ENCODE results near the gene THOC5. TPM values are rescaled to one million over a fixed set of nuclear protein-coding genes. Genes with fewer than 3 reads are reported as not detected.
A peak's percentile ranks its signal among the peaks of the same experiment; 100 is the strongest.
"Not testable (repeated sequence)": the region's sequence is repeated elsewhere in the genome, so short reads cannot be mapped to it uniquely, and the experiment has no call there.

THOC5 gene
- total RNA-seq, 2 donors from 2014 or later = 61.1 to 89.7 TPM

- Histone ChIP-seq H3K4me3 (ENCODE audit: low read length) (no peak overlapping the region), H3K36me3 (ENCODE audit: control insufficient read depth, insufficient read depth, low read length) (peaks cover 55% of the 10 kb centered on the region), H3K9ac (ENCODE audit: extremely low read depth, low read length, poor library complexity, severe bottlenecking) (no peak overlapping the region), H3K27ac (ENCODE audit: low read depth, low read length) (no peak overlapping the region), H3K4me1 (ENCODE audit: control insufficient read depth, insufficient read depth, low read length) (no peaks in the 10 kb centered on the region), H3K9me3 (ENCODE audit: control insufficient read depth, low read length) (peaks cover 11% of the 10 kb centered on the region), H3K27me3 (ENCODE audit: control insufficient read depth, insufficient read depth, low read length, poor library complexity, severe bottlenecking) (no peaks in the 10 kb centered on the region)
- H3K36me3 Mint-ChIP-seq (ENCODE audit: low read depth) = peaks cover 61% of the 10 kb centered on the region
- no peaks in the 10 kb centered on the region for H3K27me3 Mint-ChIP-seq (ENCODE audit: insufficient read depth)
- peaks cover 3% of the 10 kb centered on the region for H3K4me1 Mint-ChIP-seq
- no peak overlapping the region for H3K27ac Mint-ChIP-seq
- peaks cover 20% of the 10 kb centered on the region for H3K9me3 Mint-ChIP-seq
- no peak for TF ChIP-seq CTCF (conservative IDR thresholded peaks at IDR 0.05)
- 92 to 94% methylated on average over 2 to 4 of the region's 4 CpGs for WGBS, 2 experiments (ENCODE audit: insufficient coverage in 1 of 2, insufficient read length in 1 of 2)
- no peak overlapping the region for H3K4me3 Mint-ChIP-seq
- DNase-seq = no peak
Measured at GRCh38 chr22:29555065-29555644, 1.6 kb upstream of the THOC5 start.

- Histone ChIP-seq H3K9me3 (ENCODE audit: control insufficient read depth, low read length) (peaks cover 35% of the 10 kb centered on the region), H3K4me3 (ENCODE audit: low read length) (peak overlapping the region; percentile 98), H3K36me3 (ENCODE audit: control insufficient read depth, insufficient read depth, low read length) (peaks cover 58% of the 10 kb centered on the region)
- not testable (repeated sequence) for H3K27ac ChIP-seq (ENCODE audit: low read depth, low read length); H3K9ac ChIP-seq (ENCODE audit: extremely low read depth, low read length, poor library complexity, severe bottlenecking); DNase-seq; H3K4me1 Mint-ChIP-seq; H3K4me1 ChIP-seq (ENCODE audit: control insufficient read depth, insufficient read depth, low read length); H3K27me3 ChIP-seq (ENCODE audit: control insufficient read depth, insufficient read depth, low read length, poor library complexity, severe bottlenecking); H3K27me3 Mint-ChIP-seq (ENCODE audit: insufficient read depth)
- 88% methylated on average over 32 of the region's 33 CpGs; no CpG with 5 or more reads in 1 of the 2 experiments for WGBS, 2 experiments (ENCODE audit: insufficient coverage in 1 of 2, insufficient read length in 1 of 2)
- peaks cover 63% of the 10 kb centered on the region for H3K36me3 Mint-ChIP-seq (ENCODE audit: low read depth)
- peak overlapping the region; percentile 89 for H3K4me3 Mint-ChIP-seq
- peaks cover 34% of the 10 kb centered on the region for H3K9me3 Mint-ChIP-seq
- peak overlapping the region; percentile 95 for H3K27ac Mint-ChIP-seq
Measured at GRCh38 chr22:29552357-29552756, 1.2 kb downstream of the THOC5 start.

- Mint-ChIP-seq H3K27me3 (ENCODE audit: insufficient read depth) (no peaks in the 10 kb centered on the region), H3K4me3 (no peak overlapping the region), H3K27ac (no peak overlapping the region), H3K4me1 (peaks cover 6% of the 10 kb centered on the region), H3K36me3 (ENCODE audit: low read depth) (peaks cover 68% of the 10 kb centered on the region), H3K9me3 (peaks cover 37% of the 10 kb centered on the region)
- TF ChIP-seq CTCF (conservative IDR thresholded peaks at IDR 0.05) = no peak
- Histone ChIP-seq H3K36me3 (ENCODE audit: control insufficient read depth, insufficient read depth, low read length) (peaks cover 67% of the 10 kb centered on the region), H3K27ac (ENCODE audit: low read depth, low read length) (no peak overlapping the region), H3K9me3 (ENCODE audit: control insufficient read depth, low read length) (peaks cover 40% of the 10 kb centered on the region), H3K9ac (ENCODE audit: extremely low read depth, low read length, poor library complexity, severe bottlenecking) (no peak overlapping the region), H3K4me1 (ENCODE audit: control insufficient read depth, insufficient read depth, low read length) (no peaks in the 10 kb centered on the region), H3K4me3 (ENCODE audit: low read length) (peak overlapping the region; percentile 23), H3K27me3 (ENCODE audit: control insufficient read depth, insufficient read depth, low read length, poor library complexity, severe bottlenecking) (no peaks in the 10 kb centered on the region)
- no peak for DNase-seq
- 94% methylated on average over 3 to 4 of the region's 4 CpGs for WGBS, 2 experiments (ENCODE audit: insufficient coverage in 1 of 2, insufficient read length in 1 of 2)
Measured at GRCh38 chr22:29550005-29550404, 3.6 kb downstream of the THOC5 start.

- not testable (repeated sequence) for H3K27me3 Mint-ChIP-seq (ENCODE audit: insufficient read depth); H3K4me3 Mint-ChIP-seq; H3K4me3 ChIP-seq (ENCODE audit: low read length); DNase-seq; H3K27ac ChIP-seq (ENCODE audit: low read depth, low read length); H3K4me1 Mint-ChIP-seq; H3K27me3 ChIP-seq (ENCODE audit: control insufficient read depth, insufficient read depth, low read length, poor library complexity, severe bottlenecking); H3K27ac Mint-ChIP-seq; H3K9ac ChIP-seq (ENCODE audit: extremely low read depth, low read length, poor library complexity, severe bottlenecking); H3K4me1 ChIP-seq (ENCODE audit: control insufficient read depth, insufficient read depth, low read length)
- Mint-ChIP-seq H3K9me3 (peaks cover 18% of the 10 kb centered on the region), H3K36me3 (ENCODE audit: low read depth) (peaks cover 87% of the 10 kb centered on the region)
- WGBS, 2 experiments (ENCODE audit: insufficient coverage in 1 of 2, insufficient read length in 1 of 2) = 91 to 98% methylated on average over 8 of the region's 8 CpGs
- Histone ChIP-seq H3K36me3 (ENCODE audit: control insufficient read depth, insufficient read depth, low read length) (peaks cover 91% of the 10 kb centered on the region), H3K9me3 (ENCODE audit: control insufficient read depth, low read length) (peaks cover 28% of the 10 kb centered on the region)
Measured at GRCh38 chr22:29545045-29545444, 8.5 kb downstream of the THOC5 start.
